CD4-positive, alpha-beta T cell treated with Interleukin-1 beta for 1 hour (primary cell): ENCODE measurements around the gene PAX2.

ENCODE experiments used
- DNase-seq, 2 donors: peaks; one replicate each; pipeline ENCODE4 v3.0.0-alpha.2; 2020 to 2022

PAX2 gene

DNA sequence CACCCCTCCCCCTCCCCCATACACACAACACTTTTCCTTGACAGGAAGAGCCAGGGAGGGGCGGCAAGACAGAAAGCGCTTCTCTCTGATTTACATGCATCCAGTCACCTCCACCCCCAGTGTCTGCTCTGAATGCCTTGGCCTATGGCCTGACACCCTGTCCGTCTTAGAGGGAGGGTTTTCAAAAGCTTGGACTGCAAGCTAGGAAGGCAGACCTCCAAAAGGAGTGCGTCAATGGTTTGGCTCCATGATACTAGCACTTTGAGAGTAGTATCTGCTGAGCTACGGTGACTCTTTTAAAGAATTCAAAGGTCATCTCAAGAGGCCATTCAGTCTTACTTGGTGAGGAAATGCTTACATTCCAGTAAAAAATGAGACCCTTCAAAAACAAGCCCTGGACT, 20.3 kb upstream of the PAX2 start:
- DNase-seq = no peak

GRCh38 chr10:100725869-100726426, 19.4 kb upstream of the PAX2 start:
- no peak for DNase-seq

DNA sequence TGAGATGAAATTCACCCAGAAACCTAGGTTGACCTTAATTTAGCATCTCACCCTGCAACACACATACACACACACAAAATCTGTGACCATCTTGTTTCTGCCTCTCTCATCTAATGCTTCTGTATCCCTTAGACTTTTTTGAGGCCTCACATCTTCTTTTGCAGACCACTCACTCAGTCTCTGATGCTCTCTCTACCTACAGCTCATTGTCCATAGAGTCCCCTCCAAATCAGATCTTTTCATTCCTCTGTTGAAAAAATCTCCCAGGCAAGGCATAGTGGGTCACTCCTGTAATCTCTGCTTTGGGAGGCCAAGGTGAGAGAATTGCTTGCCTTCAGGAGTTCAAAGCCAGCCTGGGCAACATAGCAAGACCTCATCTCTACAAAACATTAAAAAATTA, 17.6 kb upstream of the PAX2 start:
- no peak for DNase-seq

DNA sequence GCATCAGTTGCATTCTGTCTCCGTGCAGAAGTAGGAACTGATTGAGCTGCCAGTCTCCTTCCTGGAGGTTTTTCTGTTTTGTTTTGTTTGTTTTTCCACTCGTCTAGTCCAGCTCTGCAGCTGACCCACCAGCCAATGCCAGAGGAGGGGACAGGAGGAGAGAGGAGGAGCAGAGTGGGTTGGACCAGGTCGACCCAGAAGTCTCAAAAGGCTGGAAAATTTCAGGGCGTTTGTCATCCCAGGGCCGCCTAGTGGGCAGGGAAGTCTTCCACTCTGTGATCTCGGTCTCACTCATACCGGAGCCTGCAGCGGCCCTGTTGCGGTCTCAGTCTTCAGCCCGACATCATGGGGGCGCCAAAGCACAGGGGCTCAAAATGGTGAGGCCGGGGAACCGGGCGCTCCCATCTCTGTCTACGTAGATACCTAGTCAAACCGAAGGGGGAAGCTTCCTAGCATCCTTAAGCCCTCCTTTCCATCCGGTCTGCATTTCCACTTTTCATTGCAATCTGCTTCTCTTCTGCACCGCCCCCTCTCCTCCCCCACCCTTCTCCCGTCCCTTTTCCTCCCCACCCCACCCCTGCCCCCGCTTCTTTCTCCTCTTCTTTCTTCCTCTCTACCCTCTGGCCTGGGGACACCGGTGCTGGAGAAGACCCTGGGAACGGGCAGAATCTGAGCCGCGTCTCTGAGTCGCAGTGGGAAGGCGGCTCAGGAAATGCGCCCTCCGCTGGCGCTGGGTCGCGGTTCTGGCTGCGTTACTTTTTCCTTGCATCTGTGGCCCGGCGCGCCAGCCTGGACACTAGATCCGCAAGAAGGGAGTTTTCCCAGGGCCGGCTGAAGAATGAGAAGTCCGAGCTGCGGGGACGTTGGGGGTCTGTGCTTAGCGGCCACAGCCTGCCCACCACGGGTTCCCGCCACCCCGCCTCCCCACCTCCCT, 16.2 kb upstream of the PAX2 start:
- DNase-seq = peak in 1 of 2 donors; percentile 11

DNA sequence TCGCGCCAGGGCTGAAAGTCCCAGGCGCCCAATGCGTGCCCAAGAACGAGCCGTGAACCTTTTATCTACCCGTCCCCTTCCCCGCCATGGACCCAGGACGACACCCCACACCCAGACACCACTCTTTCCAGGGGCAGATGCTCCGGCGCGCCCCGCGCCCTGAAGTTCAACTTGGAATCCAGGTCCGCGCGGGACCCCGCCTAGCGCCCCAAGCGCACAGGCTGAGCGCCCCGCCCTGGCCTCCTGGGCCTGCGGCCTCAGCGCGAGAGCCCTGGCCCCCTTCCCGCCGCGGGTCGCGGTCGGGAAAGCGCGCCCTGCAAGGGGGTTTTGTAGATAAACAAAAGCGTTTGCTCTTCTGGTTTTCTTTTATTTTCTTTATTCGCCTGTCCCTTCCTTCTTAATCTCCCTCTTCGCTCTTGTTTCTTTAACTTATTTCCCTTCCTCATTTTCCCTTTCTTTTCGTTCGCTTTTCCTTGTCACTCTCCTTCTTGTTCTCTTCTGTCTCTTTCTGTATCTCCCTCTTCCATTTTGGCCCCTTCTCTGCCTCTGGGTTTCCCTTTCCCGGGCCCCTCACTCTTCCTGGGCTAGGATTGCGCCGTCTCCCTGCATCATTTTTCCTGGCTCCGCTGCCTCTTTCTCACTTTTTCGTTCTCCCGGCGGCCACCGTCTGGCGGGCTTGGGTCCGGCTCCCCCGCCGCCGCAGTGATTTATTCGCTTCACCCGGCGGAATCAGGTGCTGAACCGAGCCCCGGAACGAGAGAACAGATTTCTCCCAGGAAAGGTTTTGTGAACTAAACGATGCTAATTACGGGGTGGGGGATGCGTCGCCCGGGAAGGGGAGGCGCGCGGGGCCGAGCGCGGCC, 15.3 kb upstream of the PAX2 start:
- no peak for DNase-seq

- peak; percentile 22 to 50 for DNase-seq
Measured at GRCh38 chr10:100730725-100731406, 14.5 kb upstream of the PAX2 start.

GRCh38 chr10:100731407-100732240, 13.8 kb upstream of the PAX2 start:
- no peak for DNase-seq

- no peak for DNase-seq
Measured at GRCh38 chr10:100732241-100732596, 13.2 kb upstream of the PAX2 start.

DNA sequence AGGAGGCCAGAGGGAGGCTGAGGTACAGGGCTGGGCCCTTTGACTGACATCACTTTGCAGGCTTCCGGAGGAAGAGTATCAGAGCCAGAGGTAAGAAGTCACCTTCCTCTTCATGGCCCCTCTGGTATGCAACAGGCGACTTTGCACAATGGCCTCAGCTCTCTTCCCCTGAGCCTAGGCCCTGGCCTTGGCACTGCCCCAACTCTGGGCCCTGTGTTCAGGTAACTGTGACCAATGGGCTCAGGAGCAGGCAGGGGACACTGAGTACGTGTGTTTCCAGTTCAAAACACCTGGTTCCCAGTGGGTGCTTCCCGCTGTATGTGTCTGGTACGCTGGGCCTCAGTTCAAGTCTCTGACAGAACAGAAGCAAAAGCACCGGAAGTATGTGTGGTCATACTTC, 12.1 kb upstream of the PAX2 start:
- no peak for DNase-seq

- DNase-seq = no peak
Measured at GRCh38 chr10:100734295-100735086, 10.9 kb upstream of the PAX2 start.

DNA sequence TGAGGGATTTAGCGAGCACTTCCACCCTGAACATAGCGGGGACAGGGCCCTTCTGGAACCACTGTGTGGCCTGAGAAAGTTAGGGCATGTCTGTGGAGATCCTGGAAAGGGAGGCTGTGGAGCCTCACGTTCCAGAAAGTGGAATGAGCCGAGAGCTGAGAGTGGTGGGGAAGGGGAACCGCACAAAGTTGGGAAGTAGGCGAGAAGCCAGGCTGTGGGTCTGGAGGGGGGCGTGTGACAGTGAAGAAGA, 10.4 kb upstream of the PAX2 start:
- DNase-seq = no peak

DNA sequence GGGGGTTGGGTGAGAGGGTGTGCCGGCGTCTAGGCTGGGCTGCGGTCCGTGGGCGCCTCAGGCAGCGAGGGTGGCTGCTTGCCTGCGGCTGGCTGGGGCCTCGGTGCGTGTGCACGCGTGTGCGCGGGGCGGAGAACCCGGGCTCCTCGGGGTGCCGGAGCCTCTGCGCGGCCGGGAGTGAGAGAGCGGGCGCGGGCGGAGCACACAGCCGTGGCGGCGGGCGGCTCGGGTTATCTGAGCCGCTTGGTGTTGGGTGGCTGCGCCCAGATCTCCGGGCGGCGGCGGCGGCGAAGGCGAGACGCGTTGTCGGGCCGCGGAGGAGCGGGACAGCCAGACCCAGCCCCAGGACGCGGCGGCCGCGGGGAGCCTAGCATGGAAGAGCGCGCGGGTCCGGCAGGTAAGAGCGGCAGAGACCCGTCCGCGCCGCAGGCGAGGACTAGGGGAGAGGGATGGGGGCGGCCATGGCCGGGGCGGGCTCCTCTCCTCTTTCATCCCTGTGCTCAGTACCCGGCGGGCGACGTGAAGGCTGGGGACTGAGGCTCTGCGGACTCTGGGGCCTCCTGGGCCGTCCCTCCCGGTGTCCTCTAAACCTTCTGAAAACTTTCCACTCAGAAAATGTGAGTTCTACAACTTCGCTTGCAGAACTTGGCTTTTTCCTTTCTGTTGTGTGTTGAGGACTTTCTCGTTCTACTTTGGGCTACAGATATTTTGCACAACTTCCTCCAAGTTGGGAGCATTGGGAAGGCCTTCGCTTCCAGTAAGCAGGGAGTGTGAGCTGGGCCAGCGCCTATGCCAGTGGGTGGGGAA, 9.8 kb upstream of the PAX2 start:
- no peak for DNase-seq

DNA sequence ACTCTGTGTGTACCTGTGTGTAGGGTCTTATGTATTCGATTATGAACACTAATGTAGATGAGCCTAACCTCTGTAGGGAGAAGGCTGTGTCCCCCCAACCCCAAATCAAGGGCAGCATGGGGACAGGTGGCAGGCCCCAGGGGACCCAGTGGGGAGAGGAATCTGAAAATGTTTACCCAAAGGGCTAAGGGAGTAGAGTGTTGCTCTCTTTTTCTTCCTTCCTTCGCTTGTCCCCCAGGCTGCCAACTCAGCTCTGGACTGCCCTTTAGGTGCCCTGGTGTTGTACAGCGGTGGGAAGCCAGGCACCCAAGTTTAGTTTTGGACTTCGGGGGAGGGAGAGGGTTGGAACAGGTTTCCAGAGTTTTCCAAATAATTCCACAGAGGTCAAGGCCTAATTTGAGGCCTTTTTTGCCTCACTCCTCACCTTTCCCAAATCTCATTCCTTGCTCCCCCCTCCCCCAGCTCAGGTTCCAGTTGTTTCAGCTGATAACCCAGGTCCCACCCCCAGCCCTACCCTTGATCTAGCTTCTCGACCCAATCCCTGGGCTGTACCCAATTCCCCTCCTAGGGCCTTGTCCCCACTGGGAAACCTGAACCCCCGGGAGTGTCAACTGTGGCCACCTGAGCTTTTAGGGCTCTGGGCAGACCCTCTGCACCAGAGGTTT, 9.1 kb upstream of the PAX2 start:
- no peak for DNase-seq

DNA sequence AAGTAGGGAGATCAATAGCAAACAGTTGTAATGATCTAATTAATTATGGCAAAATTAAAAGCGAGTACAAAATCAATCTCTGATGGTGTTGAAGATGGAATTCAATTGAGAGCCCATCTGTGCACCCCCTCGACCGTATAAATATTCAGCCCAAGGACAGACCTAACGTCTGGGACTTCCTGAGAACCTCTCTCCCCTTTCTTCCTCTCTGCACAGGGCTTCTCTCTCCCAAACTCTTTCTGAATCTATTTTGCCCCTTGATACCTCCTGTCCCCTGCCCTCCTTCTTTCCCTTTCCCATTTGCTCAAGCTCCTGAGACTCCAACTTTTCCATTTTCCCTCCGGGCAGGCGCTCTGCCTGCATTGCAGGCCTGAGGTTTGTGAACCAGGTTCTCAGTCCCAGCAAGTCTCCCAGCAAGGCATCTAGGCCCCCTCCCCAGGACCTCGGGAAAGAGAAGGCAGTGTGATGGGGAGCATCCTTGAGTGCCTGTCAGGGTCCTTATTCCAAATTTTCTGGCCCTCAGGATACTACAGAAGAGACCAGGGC, 8.5 kb upstream of the PAX2 start:
- DNase-seq = no peak

- DNase-seq = no peak
Measured at GRCh38 chr10:100737355-100738054, 7.9 kb upstream of the PAX2 start.

- no peak for DNase-seq
Measured at GRCh38 chr10:100738055-100738827, 7.1 kb upstream of the PAX2 start.

DNA sequence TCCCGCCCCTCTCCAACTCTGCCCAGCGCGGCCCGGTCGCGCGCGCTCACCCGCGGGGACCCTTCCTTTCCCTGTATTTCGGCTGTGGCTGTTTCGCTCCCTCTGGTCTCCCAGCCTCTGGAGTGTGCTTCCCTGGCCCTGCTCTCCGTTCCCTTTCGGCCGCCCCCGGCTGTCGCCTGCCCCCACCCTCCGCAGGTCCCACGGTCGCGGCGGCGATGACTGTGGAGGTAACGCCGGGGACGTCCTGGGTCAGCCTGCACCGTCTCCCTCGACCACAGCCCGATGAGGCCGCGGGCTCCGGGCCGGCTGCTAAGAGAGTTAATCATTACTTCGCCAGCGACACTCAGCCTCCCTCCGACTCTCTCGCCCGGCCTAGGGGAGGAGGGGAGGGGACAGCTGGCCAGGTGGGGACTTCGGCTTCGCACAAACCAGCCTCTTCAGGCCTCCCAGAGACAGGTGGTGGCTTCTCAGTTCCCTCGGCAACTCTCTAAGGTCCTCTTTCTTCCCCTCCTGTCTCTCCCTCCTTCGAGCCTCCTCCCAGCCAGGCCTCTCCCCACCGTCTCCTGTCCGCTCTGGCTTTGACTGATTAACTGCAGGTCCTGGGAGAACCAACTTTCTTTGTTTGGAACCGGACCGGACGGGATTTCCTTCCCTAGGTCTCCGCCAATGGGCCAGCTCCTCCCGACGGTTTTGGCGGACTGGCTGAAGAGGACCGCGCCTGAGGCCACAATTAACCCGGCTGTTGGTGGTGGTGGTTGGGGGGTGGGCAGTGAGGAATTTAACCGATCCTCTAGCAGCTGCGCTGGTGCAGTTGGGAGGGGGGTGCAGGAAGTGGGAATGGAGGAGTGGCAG, 5.6 kb upstream of the PAX2 start:
- DNase-seq = no peak
